Measurements from ENCODE around the gene LMO7. TPM values are rescaled to one million over a fixed set of nuclear protein-coding genes. Genes with fewer than 3 reads are reported as not detected.

Gene LMO7
- total and polyA plus RNA-seq, 2 of the 8 experiments (the other 6 are each of a cell fraction or from before 2014, with no cell fraction given) = 8.1 to 28.3 TPM

- H4K91ac ChIP-seq (replicated peaks; ENCODE audit: insufficient read length, low read length) = no peak overlapping the region
- H3K4me3 ChIP-seq (ENCODE audit: extremely low read depth in 1 of 4, insufficient read depth in 2 of 4, low read depth in 3 of 4, low read length in 4 of 4) = no peak overlapping the region
- no peaks in the 10 kb centered on the region for H3K79me2 ChIP-seq (ENCODE audit: control insufficient read depth in 1 of 2, insufficient read depth in 2 of 2, low read length in 2 of 2)
- FAIRE-seq (no peak), DNase-seq (ENCODE audit: low read depth in 1 of 2, low spot score in 2 of 2) (no peak)
- no peak overlapping the region for H3K23ac ChIP-seq (ENCODE audit: insufficient read length)
- H3K27ac ChIP-seq (ENCODE audit: low read depth, low read length) = no peak overlapping the region
- H3K9me3 ChIP-seq (ENCODE audit: insufficient read depth in 2 of 2, low read depth in 1 of 2, low read length in 1 of 2) = no peaks in the 10 kb centered on the region
- no peak overlapping the region for H2AFZ ChIP-seq (ENCODE audit: low read length)
- H4K8ac ChIP-seq (ENCODE audit: extremely low read depth, insufficient read depth, low read length) = no peak overlapping the region
- no peak overlapping the region for H3K4ac ChIP-seq (replicated peaks; ENCODE audit: insufficient read length, low read depth, low read length)
- H2BK5ac ChIP-seq (ENCODE audit: low read depth, low read length) = no peak overlapping the region
- H3K27me3 ChIP-seq (replicated peaks in 1 of 4; ENCODE audit: control insufficient read depth in 3 of 4, extremely low read depth in 1 of 4, insufficient read depth in 3 of 4, low read length in 3 of 4) = no peaks in the 10 kb centered on the region
- POLR2A ChIA-PET (ENCODE audit: partially characterized antibody) = no interaction called here
- no peak overlapping the region for H2AK5ac ChIP-seq (ENCODE audit: low read depth, low read length)
- H3K18ac ChIP-seq (ENCODE audit: extremely low read depth, low read length) = no peak overlapping the region
- CTCF ChIA-PET (ENCODE audit: partially characterized antibody) = interaction anchor here (0.6 to 3.6 kb wide), 7 partner anchors 14 to 214 kb away, joined by 3 to 26 read pairs (median 3); no protein-coding TSS in a partner anchor
- H3K36me3 ChIP-seq (ENCODE audit: control insufficient read depth in 2 of 4, insufficient read depth in 4 of 4, low read length in 3 of 4) = no peaks in the 10 kb centered on the region
- H2BK15ac ChIP-seq (ENCODE audit: low read length) = no peak overlapping the region
- no peak overlapping the region for H4K5ac ChIP-seq (ENCODE audit: insufficient read length, low read depth, low read length)
- no peak overlapping the region for H2BK12ac ChIP-seq (ENCODE audit: low read depth, low read length)
- H3K4me2 ChIP-seq (ENCODE audit: insufficient read depth in 1 of 2, low read depth in 2 of 2, low read length in 2 of 2) = no peak overlapping the region
- no peaks in the 10 kb centered on the region for H4K20me1 ChIP-seq (replicated peaks in 1 of 2; ENCODE audit: control insufficient read depth in 1 of 2, insufficient read depth in 2 of 2, low read length in 2 of 2)
- no peak overlapping the region for H3K9ac ChIP-seq (replicated peaks in 1 of 4; ENCODE audit: extremely low read depth in 1 of 4, low read depth in 3 of 4, low read length in 3 of 4)
- no peak overlapping the region for H2BK20ac ChIP-seq (ENCODE audit: low read length)
- WGBS, 2 experiments (ENCODE audit: extremely low coverage in 1 of 2, insufficient coverage in 1 of 2, insufficient read length in 1 of 2, insufficient replicate concordance in 2 of 2, low coverage in 1 of 2, low lambda C conversion rate in 2 of 2, missing lambda C conversion rate in 1 of 2) = 92% methylated on average over 2 of the region's 2 CpGs; no CpG with 5 or more reads in 1 of the 2 experiments
- H3K23me2 ChIP-seq (ENCODE audit: low read depth, low read length) = no peaks in the 10 kb centered on the region
- no peak overlapping the region for H3K14ac ChIP-seq (ENCODE audit: insufficient read length)
- H3K4me1 ChIP-seq (replicated peaks in 1 of 4; ENCODE audit: control insufficient read depth in 3 of 4, insufficient read depth in 4 of 4, low read length in 3 of 4) = no peaks in the 10 kb centered on the region
- no peak overlapping the region for H2BK120ac ChIP-seq (replicated peaks; ENCODE audit: low read depth, low read length)
- no peak overlapping the region for H3K56ac ChIP-seq (replicated peaks; ENCODE audit: insufficient read length, low read depth, low read length)
- H3K79me1 ChIP-seq (ENCODE audit: low read depth, low read length) = no peaks in the 10 kb centered on the region
- TF ChIP-seq CTBP2 (IDR thresholded peaks at IDR 0.05; ENCODE audit: borderline replicate concordance, insufficient read depth, insufficient read length, low read length) (no peak), EZH2 (IDR thresholded peaks at IDR 0.05; ENCODE audit: low read depth, low read length, severe bottlenecking) (no peak), FOSL1 (IDR thresholded peaks at IDR 0.05; ENCODE audit: insufficient read depth, low read depth, low read length) (no peak), EGR1 (IDR thresholded peaks at IDR 0.05; ENCODE audit: borderline replicate concordance, low read depth, low read length) (no peak), HDAC6 (IDR thresholded peaks at IDR 0.05; ENCODE audit: low read depth, low read length) (no peak), ASH2L (IDR thresholded peaks at IDR 0.05; ENCODE audit: low read length) (no peak), CEBPB (IDR thresholded peaks at IDR 0.05; ENCODE audit: low read depth, low read length) (no peak), TAF7 (optimal IDR thresholded peaks at IDR 0.05; ENCODE audit: borderline replicate concordance, low read depth, low read length) (no peak), RFX5 (IDR thresholded peaks at IDR 0.05; ENCODE audit: borderline replicate concordance, low read depth, low read length) (no peak), SUZ12 (IDR thresholded peaks at IDR 0.05; ENCODE audit: low read length) (no peak), ATF2 (IDR thresholded peaks at IDR 0.05; ENCODE audit: low read length) (no peak), POU5F1 (IDR thresholded peaks at IDR 0.05; ENCODE audit: low read depth, low read length) (no peak), BRCA1 (IDR thresholded peaks at IDR 0.05; ENCODE audit: low read depth, low read length) (no peak)
These were observed 265.4 kb downstream of the LMO7 start for GRCh38 chr13:75901501-75901900.
